ENCODE measurements around the gene KIF2C.

- TF ChIP-seq, protein P1, sequence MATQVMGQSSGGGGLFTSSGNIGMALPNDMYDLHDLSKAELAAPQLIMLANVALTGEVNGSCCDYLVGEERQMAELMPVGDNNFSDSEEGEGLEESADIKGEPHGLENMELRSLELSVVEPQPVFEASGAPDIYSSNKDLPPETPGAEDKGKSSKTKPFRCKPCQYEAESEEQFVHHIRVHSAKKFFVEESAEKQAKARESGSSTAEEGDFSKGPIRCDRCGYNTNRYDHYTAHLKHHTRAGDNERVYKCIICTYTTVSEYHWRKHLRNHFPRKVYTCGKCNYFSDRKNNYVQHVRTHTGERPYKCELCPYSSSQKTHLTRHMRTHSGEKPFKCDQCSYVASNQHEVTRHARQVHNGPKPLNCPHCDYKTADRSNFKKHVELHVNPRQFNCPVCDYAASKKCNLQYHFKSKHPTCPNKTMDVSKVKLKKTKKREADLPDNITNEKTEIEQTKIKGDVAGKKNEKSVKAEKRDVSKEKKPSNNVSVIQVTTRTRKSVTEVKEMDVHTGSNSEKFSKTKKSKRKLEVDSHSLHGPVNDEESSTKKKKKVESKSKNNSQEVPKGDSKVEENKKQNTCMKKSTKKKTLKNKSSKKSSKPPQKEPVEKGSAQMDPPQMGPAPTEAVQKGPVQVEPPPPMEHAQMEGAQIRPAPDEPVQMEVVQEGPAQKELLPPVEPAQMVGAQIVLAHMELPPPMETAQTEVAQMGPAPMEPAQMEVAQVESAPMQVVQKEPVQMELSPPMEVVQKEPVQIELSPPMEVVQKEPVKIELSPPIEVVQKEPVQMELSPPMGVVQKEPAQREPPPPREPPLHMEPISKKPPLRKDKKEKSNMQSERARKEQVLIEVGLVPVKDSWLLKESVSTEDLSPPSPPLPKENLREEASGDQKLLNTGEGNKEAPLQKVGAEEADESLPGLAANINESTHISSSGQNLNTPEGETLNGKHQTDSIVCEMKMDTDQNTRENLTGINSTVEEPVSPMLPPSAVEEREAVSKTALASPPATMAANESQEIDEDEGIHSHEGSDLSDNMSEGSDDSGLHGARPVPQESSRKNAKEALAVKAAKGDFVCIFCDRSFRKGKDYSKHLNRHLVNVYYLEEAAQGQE (IDR thresholded peaks at IDR 0.05; ENCODE audit: insufficient read depth in 1 of 2, low read depth in 2 of 2, low read length in 1 of 2), result no peak
- TF ChIP-seq CTCF (IDR thresholded peaks at IDR 0.05) (no peak), POLR2AphosphoS5 (IDR thresholded peaks at IDR 0.05; ENCODE audit: low read depth, low read length) (no peak), SIN3A (IDR thresholded peaks at IDR 0.05; ENCODE audit: borderline replicate concordance, insufficient read depth, low read depth, low read length) (no peak), TCF7L2 (IDR thresholded peaks at IDR 0.05; ENCODE audit: low read depth, low read length) (no peak)
Observed at GRCh38 chr1:44740179-44740617, 561 bp downstream of the KIF2C start.

Data from Panc1 (cell line).